HCEC 1CT (cell line): Measurements from ENCODE around the gene COX19.

ENCODE experiments used
- DNase-seq: peaks from one replicate; pipeline ENCODE4 v3.0.0-alpha.2; 2017

COX19 gene

GRCh38 chr7:922334-923107, 52.8 kb downstream of the COX19 start:
- no peak for DNase-seq

GRCh38 chr7:921581-922333, 53.6 kb downstream of the COX19 start:
- DNase-seq, result no peak

- no peak for DNase-seq
Measured at GRCh38 chr7:921071-921461, 54.3 kb downstream of the COX19 start.

- no peak for DNase-seq
Measured at GRCh38 chr7:920351-921070, 54.8 kb downstream of the COX19 start.

GRCh38 chr7:919924-920341, 55.4 kb downstream of the COX19 start:
- DNase-seq, result no peak

- no peak for DNase-seq
Measured at GRCh38 chr7:919114-919442, 56.3 kb downstream of the COX19 start.

GRCh38 chr7:918441-919113, 56.8 kb downstream of the COX19 start:
- DNase-seq, result no peak

GRCh38 chr7:918118-918425, 57.3 kb downstream of the COX19 start:
- DNase-seq, result no peak

GRCh38 chr7:917255-918117, 57.9 kb downstream of the COX19 start:
- DNase-seq, result no peak

GRCh38 chr7:916291-916941, 58.9 kb downstream of the COX19 start:
- DNase-seq, result no peak
